Measurements from ENCODE around the gene ARFGAP3.

The ARFGAP3 gene

GRCh38 chr22:42777126-42777525, 79.9 kb downstream of the ARFGAP3 start:
- H3K9me3 Mint-ChIP-seq = no peaks in the 10 kb centered on the region
- H3K4me3 Mint-ChIP-seq = no peak overlapping the region
- H3K4me1 Mint-ChIP-seq = peaks cover 11% of the 10 kb centered on the region
- no peak for DNase-seq
- H3K27ac Mint-ChIP-seq = no peak overlapping the region
- H3K27me3 Mint-ChIP-seq (ENCODE audit: low read depth, poor library complexity) = peaks cover 5% of the 10 kb centered on the region
- H3K36me3 Mint-ChIP-seq (ENCODE audit: low read depth) = no peaks in the 10 kb centered on the region
- no peak for TF ChIP-seq CTCF (IDR thresholded peaks at IDR 0.05)

GRCh38 chr22:42773167-42773566, 83.9 kb downstream of the ARFGAP3 start:
- H3K36me3 Mint-ChIP-seq (ENCODE audit: low read depth) = no peaks in the 10 kb centered on the region
- H3K4me3 Mint-ChIP-seq = no peak overlapping the region
- no peak for TF ChIP-seq CTCF (IDR thresholded peaks at IDR 0.05)
- H3K4me1 Mint-ChIP-seq = peaks cover 37% of the 10 kb centered on the region
- peaks cover 2% of the 10 kb centered on the region for H3K27me3 Mint-ChIP-seq (ENCODE audit: low read depth, poor library complexity)
- H3K27ac Mint-ChIP-seq = no peak overlapping the region
- no peak for DNase-seq
- no peaks in the 10 kb centered on the region for H3K9me3 Mint-ChIP-seq

- no peak overlapping the region for H3K4me3 Mint-ChIP-seq
- no peaks in the 10 kb centered on the region for H3K27me3 Mint-ChIP-seq (ENCODE audit: low read depth, poor library complexity)
- H3K9me3 Mint-ChIP-seq = no peaks in the 10 kb centered on the region
- DNase-seq = no peak
- no peak overlapping the region for H3K27ac Mint-ChIP-seq
- no peak for TF ChIP-seq CTCF (IDR thresholded peaks at IDR 0.05)
- peaks cover 42% of the 10 kb centered on the region for H3K4me1 Mint-ChIP-seq
- H3K36me3 Mint-ChIP-seq (ENCODE audit: low read depth) = no peaks in the 10 kb centered on the region
These were observed 84.4 kb downstream of the ARFGAP3 start for GRCh38 chr22:42772647-42773046.

- TF ChIP-seq CTCF (IDR thresholded peaks at IDR 0.05) = no peak
- Mint-ChIP-seq H3K27ac (peak overlapping the region; percentile 50), H3K9me3 (no peaks in the 10 kb centered on the region), H3K4me1 (peaks cover 47% of the 10 kb centered on the region), H3K4me3 (peak overlapping the region; percentile 36), H3K27me3 (ENCODE audit: low read depth, poor library complexity) (no peaks in the 10 kb centered on the region), H3K36me3 (ENCODE audit: low read depth) (no peaks in the 10 kb centered on the region)
- DNase-seq = no peak
These were observed 86.0 kb downstream of the ARFGAP3 start for GRCh38 chr22:42770941-42771647.

GRCh38 chr22:42770448-42770726, 86.7 kb downstream of the ARFGAP3 start:
- Mint-ChIP-seq H3K9me3 (no peaks in the 10 kb centered on the region), H3K27me3 (ENCODE audit: low read depth, poor library complexity) (no peaks in the 10 kb centered on the region), H3K27ac (peak overlapping the region; percentile 91), H3K36me3 (ENCODE audit: low read depth) (no peaks in the 10 kb centered on the region), H3K4me3 (no peak overlapping the region), H3K4me1 (peaks cover 54% of the 10 kb centered on the region)
- no peak for DNase-seq
- TF ChIP-seq CTCF (IDR thresholded peaks at IDR 0.05) = no peak

All from nephron progenitor cell (in vitro differentiated cells).